CD4-positive, alpha-beta T cell treated with Interleukin-15 for 4 hours (primary cell): ENCODE results near the gene MAPRE2.
"Not testable (repeated sequence)": the region's sequence is repeated elsewhere in the genome, so short reads cannot be mapped to it uniquely, and the experiment has no call there.

Experiments used
- DNase-seq: peaks from one replicate; pipeline ENCODE4 v3.0.0-alpha.2; 2020; ENCODE audit warnings: low spot score

MAPRE2 gene

DNA sequence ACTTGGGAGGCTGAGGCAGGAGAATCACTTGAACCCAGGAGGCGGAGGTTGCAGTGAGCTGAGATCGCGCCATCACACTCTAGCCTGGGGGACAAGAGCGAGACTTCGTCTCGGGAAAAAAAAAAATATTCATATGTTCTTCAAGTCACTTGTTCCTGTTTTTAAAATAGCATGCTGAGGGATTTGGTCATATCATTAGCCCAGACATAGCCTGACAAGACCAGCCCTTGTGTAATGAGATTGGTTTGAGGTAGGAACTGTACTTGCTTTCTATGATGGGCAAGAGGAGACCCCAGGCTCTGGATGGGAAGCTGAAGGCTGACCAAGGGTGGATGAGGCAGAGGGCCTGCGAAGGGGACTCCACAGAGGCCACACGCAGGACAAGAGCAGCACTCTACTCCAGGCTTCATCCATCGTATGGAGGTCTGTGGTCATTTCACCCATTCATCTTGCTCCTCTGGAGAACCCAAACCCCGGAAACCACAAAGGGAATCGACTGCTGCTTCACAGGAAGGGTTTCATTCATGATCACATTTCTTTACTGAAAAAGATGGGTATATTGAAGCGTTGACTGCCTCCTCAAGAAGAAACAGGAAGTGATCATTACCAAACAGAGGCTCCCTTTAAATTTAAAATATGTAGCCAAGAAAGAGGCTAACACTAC lies 112.5 kb downstream of the MAPRE2 start:
- no peak for DNase-seq

- no peak for DNase-seq
These were observed 114.3 kb downstream of the MAPRE2 start for GRCh38 chr18:35155398-35156117.

DNA sequence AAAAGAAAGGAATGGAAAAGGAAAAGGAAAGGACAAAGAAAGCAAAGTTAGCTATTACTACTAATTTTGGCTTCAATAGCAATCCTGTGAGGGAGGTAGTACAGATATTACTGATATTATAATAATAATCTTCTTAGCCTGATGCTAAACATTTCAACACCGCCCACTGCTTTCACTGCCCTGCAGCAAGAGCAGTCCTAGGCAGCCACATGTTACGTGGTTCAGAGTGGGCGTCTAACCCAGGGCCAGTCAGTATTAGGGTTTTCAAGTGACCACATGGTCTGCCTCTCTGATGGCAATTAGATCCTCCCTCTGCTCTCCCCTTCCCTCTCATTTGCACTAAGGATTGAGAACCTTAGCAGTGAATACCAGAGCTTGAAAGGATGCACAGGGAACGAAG lies 116.0 kb downstream of the MAPRE2 start:
- no peak for DNase-seq

DNA sequence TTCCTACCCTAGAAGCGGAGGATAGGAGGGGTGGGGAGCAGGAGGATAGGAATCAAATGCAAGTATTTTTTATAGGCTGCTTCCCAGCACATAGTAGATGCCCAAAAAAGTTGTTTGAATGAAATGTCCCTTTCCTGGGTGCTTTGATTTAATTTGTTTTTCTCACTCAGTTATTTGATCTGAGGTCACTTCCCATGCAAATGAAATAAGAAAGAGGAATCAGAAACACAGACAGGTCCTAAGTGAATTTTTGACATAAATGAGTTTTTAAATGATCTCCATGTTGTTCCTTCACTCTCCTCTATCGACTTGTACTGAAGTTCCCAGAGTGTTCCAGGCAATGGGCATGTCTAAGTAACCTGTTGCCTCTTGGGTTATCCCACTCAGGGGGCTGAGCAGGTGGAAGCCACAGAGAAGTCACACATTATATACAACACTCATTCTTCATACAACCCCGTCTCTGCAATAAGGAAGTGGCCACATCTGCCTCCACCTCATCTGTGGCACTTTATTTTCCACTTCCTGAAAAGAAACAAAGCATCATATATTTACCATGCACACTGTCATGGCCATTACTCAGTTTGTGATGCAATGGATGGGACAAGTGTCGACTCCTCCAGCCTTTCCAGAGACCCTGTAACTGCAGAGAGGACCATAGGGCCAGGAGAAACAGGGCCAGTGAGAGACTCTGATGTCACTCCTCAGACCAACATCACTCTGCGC lies 117.7 kb downstream of the MAPRE2 start:
- no peak for DNase-seq

GRCh38 chr18:35159782-35160181 lies 118.6 kb downstream of the MAPRE2 start:
- DNase-seq: no peak

DNA sequence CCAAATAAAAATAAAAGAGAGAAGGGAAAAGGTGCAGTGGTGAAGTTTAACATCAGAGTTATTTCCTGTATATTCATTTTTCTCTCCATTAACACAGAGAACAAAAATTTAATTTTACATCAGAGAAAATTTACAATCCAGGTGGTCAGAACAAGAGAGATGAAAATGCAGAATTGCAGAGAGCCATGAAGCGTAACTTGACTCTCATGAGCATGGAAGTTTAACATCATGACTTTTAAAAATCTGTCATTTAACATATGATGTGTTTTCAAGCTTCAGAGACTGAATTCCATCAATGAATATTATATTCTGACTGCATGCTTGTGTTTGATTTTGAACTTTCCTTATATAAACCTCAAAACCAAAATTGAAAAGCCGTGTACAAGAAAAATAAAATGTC lies 120.3 kb downstream of the MAPRE2 start:
- DNase-seq: no peak

GRCh38 chr18:35161934-35162333 lies 120.7 kb downstream of the MAPRE2 start:
- no peak for DNase-seq

GRCh38 chr18:35163014-35163539 lies 121.9 kb downstream of the MAPRE2 start:
- no peak for DNase-seq

GRCh38 chr18:35163721-35164120 lies 122.5 kb downstream of the MAPRE2 start:
- DNase-seq: no peak

DNA sequence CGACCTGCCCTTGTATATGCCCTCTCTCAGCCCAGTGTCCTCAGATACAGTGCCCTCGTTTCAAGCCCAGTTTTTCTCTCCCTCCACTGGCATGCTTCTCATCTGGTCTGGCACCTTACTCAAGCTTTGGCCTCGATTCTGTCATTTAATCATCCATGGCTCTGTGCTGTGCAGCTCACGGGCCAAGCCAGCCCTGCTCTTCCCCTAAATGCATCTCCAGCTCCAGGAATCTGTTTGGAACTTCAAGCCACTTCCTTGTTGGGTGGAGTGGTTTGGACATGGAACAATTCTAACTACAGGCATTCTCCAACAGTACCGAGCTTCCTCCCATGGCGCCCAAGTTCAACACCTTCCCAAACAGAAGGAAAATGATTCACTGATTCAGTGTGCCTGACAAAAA lies 122.9 kb downstream of the MAPRE2 start:
- no peak for DNase-seq

DNA sequence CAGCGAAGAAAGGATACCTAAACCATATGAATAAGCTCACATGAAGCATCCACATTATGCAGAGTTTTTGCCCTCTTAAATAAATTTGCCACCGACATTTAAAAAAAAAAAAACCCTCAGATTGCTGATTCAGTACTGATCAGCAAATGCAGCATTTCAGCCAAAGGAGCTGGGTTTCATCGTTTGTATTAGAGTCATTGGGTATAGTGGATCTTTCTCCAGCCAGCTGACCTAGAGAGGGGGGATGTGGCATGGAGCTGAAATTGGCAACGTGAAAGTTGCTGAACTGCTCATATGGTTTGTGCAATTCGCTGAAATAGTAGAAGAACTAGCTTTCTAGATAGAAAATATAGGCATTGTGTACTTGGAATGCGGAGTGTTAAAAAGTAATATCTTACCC lies 126.1 kb downstream of the MAPRE2 start:
- no peak for DNase-seq

DNA sequence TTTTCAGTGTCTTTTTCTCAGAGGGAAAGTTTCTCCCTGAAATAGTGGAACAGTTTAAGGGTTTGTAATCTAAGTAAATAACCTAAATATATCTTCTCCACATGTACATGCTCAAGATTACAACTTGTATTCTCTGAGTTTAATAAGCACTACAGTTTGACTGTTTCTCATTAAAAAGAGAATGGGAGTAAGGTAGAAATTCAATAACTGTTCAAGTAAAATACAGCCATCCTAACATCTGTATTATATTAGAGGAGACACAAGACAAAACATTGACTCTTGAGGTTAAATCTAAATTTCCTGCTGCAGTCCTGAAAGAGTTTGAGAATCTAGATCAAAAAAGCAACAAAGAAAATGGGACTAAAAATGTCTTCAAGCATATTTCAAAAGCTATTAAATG lies 126.6 kb downstream of the MAPRE2 start:
- no peak for DNase-seq

DNA sequence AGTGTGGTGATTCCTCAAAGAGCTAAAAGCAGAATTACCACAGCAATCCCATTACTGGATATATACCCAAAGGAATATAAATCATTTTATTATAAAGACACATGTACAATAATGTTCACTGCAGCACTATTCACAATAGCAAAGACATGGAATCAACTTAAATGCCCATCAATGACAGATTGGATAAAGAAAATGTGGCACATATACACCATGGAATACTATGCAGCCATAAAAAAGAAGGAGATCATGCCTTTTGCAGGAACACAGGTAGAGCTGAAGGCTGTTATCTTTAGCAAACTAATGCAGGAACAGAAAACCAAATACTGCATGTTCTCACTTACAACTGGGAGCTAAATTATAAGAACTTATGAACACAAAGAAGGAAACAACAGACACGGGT lies 129.1 kb downstream of the MAPRE2 start:
- not testable (repeated sequence) for DNase-seq

DNA sequence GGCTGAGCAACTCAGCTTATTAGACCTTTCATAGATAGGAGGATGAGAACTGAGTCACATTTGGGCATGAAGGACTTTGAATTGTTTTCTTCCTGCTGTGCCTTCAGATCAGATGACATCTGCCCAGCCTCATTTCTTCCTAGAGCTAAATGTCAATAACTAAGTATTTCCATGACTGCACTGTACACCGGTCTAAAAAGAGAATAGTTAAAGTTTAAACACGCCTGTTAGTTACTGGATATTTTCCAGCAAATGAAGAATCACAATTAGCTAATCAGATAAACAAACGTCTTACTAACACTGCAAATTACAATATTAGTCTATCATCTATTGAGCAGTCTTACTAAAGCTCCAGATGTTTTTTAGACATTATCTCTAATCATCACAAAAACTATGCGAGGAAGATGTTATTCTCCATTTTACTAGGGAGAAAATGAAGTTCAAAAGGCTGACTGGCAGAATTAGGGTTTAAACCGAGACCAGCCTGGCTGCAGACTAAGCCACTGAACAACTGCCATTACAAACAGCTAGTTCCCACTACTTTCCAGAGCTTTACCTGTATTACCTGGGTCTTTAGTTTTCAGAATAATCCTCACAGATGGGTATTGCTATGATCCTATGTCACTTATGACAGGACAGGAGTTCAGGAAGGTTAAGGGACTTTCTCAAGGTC lies 130.2 kb downstream of the MAPRE2 start:
- no peak for DNase-seq

DNA sequence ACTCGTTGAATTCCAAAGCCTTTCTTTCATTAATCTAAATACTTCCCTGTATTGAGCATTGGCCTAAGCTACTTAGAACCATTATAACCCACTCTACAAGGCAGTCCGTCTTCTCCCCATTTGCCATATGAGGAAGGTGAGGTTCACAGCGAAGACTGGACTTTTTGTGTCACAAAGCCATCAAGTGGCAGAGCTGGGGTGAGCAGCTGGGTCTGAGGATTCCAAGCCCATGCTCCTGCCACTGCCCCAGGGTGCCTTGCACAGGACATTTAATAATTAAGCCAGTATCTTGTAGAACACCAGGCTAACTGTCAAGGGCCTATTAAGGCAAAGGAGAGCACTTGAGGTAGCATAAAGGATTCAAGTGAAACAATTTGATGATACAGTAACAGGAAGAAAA lies 130.8 kb downstream of the MAPRE2 start:
- no peak for DNase-seq

GRCh38 chr18:35172451-35173035 lies 131.3 kb downstream of the MAPRE2 start:
- DNase-seq: no peak

GRCh38 chr18:35174093-35174731 lies 133.0 kb downstream of the MAPRE2 start:
- DNase-seq: no peak

GRCh38 chr18:35174745-35175144 lies 133.5 kb downstream of the MAPRE2 start:
- DNase-seq: no peak

DNA sequence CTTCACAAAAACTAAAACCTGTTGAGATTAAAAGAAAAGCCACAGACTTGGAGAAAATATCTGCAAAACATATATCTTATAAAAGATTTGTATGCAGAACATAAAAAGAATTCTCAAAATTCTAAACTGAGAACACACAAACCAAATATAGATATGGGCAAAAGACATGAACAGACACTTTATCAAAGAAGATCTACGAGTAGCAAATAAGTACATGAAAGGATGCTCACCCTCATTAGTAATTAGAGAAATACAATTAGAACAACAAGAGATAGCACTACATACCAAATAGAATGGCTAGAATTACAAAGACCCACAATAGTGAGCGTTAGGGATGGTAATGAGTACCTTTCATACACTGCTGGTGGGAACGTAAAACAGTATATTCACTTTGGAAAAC lies 135.7 kb downstream of the MAPRE2 start:
- DNase-seq: no peak

DNA sequence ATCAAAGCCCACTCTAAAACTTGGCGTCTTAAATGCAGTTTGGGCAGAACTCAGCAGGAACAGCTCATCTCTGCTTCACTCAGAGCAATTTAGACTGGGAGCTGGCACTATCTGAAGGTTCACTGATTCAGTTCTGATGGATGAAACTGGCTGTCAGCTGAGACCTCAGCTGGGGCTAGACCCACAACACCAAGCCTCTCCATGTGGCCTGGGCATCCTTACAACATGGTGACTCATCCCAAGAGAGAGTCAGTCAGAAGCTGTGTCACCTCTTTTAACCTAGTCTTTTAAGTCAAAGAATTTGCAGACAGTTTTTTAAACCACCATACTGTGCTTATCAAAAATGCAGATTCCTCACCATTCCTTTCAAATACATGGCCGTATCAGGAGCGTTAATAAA lies 137.0 kb downstream of the MAPRE2 start:
- no peak for DNase-seq

GRCh38 chr18:35179906-35180305 lies 138.7 kb downstream of the MAPRE2 start:
- DNase-seq: no peak

- no peak for DNase-seq
These were observed 139.2 kb downstream of the MAPRE2 start for GRCh38 chr18:35180455-35180854.
